ENCODE data around the gene FAH. TPM values are rescaled to one million over a fixed set of nuclear protein-coding genes. Genes with fewer than 3 reads are reported as not detected.

FAH gene
- total and polyA plus RNA-seq, 2 experiments from 2014 or later: 18.2 to 46.4 TPM

GRCh38 chr15:80136854-80137253 is 15.9 kb upstream of the FAH start:
- TF ChIP-seq CTCF (IDR thresholded peaks at IDR 0.05; ENCODE audit: low read depth, low read length): no peak
- H3K4me1 ChIP-seq (ENCODE audit: low read depth): no peaks in the 10 kb centered on the region
- no peak overlapping the region for H3K27ac ChIP-seq
- no peaks in the 10 kb centered on the region for H3K27me3 ChIP-seq
- peaks cover 15% of the 10 kb centered on the region for H3K36me3 ChIP-seq
- DNase-seq (ENCODE audit: low read depth in 1 of 2, low spot score in 1 of 2): no peak
- no peak overlapping the region for H3K4me3 ChIP-seq
- no peaks in the 10 kb centered on the region for H3K9me3 ChIP-seq (ENCODE audit: low read depth)

- no peak for TF ChIP-seq CTCF (IDR thresholded peaks at IDR 0.05; ENCODE audit: low read depth, low read length)
- no peaks in the 10 kb centered on the region for H3K27me3 ChIP-seq
- no peaks in the 10 kb centered on the region for H3K4me1 ChIP-seq (ENCODE audit: low read depth)
- H3K27ac ChIP-seq: no peak overlapping the region
- DNase-seq (ENCODE audit: low read depth in 1 of 2, low spot score in 1 of 2): no peak
- no peak overlapping the region for H3K4me3 ChIP-seq
- no peaks in the 10 kb centered on the region for H3K9me3 ChIP-seq (ENCODE audit: low read depth)
- H3K36me3 ChIP-seq: peaks cover 8% of the 10 kb centered on the region
Measured at GRCh38 chr15:80138961-80139360, 13.8 kb upstream of the FAH start.

GRCh38 chr15:80140909-80141308 is 11.9 kb upstream of the FAH start:
- H3K27me3 ChIP-seq: no peaks in the 10 kb centered on the region
- H3K9me3 ChIP-seq (ENCODE audit: low read depth): no peaks in the 10 kb centered on the region
- H3K4me3 ChIP-seq: no peak overlapping the region
- no peaks in the 10 kb centered on the region for H3K4me1 ChIP-seq (ENCODE audit: low read depth)
- no peak for DNase-seq (ENCODE audit: low read depth in 1 of 2, low spot score in 1 of 2)
- H3K27ac ChIP-seq: no peak overlapping the region
- no peak for TF ChIP-seq CTCF (IDR thresholded peaks at IDR 0.05; ENCODE audit: low read depth, low read length)
- H3K36me3 ChIP-seq: peaks cover 4% of the 10 kb centered on the region

- no peak for TF ChIP-seq CTCF (IDR thresholded peaks at IDR 0.05; ENCODE audit: low read depth, low read length)
- H3K36me3 ChIP-seq: peaks cover 4% of the 10 kb centered on the region
- no peaks in the 10 kb centered on the region for H3K9me3 ChIP-seq (ENCODE audit: low read depth)
- H3K27ac ChIP-seq: no peak overlapping the region
- no peaks in the 10 kb centered on the region for H3K4me1 ChIP-seq (ENCODE audit: low read depth)
- DNase-seq (ENCODE audit: low read depth in 1 of 2, low spot score in 1 of 2): no peak
- no peaks in the 10 kb centered on the region for H3K27me3 ChIP-seq
- no peak overlapping the region for H3K4me3 ChIP-seq
Measured at GRCh38 chr15:80141916-80142598, 10.7 kb upstream of the FAH start.

- Histone ChIP-seq H3K36me3 (peaks cover under 1% of the 10 kb centered on the region), H3K9me3 (ENCODE audit: low read depth) (no peaks in the 10 kb centered on the region), H3K4me1 (ENCODE audit: low read depth) (no peaks in the 10 kb centered on the region), H3K27me3 (no peaks in the 10 kb centered on the region), H3K4me3 (no peak overlapping the region), H3K27ac (no peak overlapping the region)
- no peak for TF ChIP-seq CTCF (IDR thresholded peaks at IDR 0.05; ENCODE audit: low read depth, low read length)
- DNase-seq (ENCODE audit: low read depth in 1 of 2, low spot score in 1 of 2): no peak
Measured at GRCh38 chr15:80142646-80143045, 10.2 kb upstream of the FAH start.

Data from cardiac muscle cell (in vitro differentiated cells and primary cell).